OCI-LY3 (cell line): ENCODE data around the gene PASK.

ENCODE experiments used
- CTCF ChIP-seq: fragments of 200-600, 300-600 bp; sonication (generic); IDR thresholded peaks from 2 replicates; pipeline ENCODE4 v1.5.1; 2014; ENCODE audit warnings: antibody characterized with exemption, low read length, low read depth
- EZH2phosphoT487 ChIP-seq: fragments of 200-600 bp; shearing (Covaris generic); IDR thresholded peaks from 2 replicates; pipeline ENCODE4 v1.6.1; 2018; ENCODE audit warnings: antibody characterized with exemption, mixed run types, low read depth

GRCh38 chr2:241148891-241149674, at the start of gene PASK:
- TF ChIP-seq CTCF (no peak), EZH2phosphoT487 (no peak)
